HepG2 (cell line): ENCODE results near the gene CCDC106. TPM values are rescaled to one million over a fixed set of nuclear protein-coding genes. Genes with fewer than 3 reads are reported as not detected.

Experiments used
- IKZF4 ChIP-seq: sonication (generic); formaldehyde crosslinking; IDR thresholded peaks from 2 replicates; pipeline ENCODE4 v1.5.1; 2020; ENCODE audit warnings: borderline replicate concordance, mild to moderate bottlenecking, low read depth, missing genetic modification reagents; ENCODE audit errors: not compliant biosample characterization
- NFE2L2 ChIP-seq: fragments of 150-350 bp; IDR thresholded peaks from 2 replicates; pipeline ENCODE4 v1.6.1; 2014; ENCODE audit warnings: low read length
- RFXAP ChIP-seq: sonication (generic); formaldehyde crosslinking; IDR thresholded peaks from 2 replicates; pipeline ENCODE4 v1.4.0; 2020; ENCODE audit warnings: missing genetic modification reagents, borderline replicate concordance
- TGIF2 ChIP-seq: IDR thresholded peaks from 2 replicates; pipeline ENCODE4 v1.6.1; 2016; ENCODE audit warnings: control low read depth, missing compliant biosample characterization
- XRCC5 ChIP-seq: fragments of 200-400 bp; formaldehyde crosslinking; optimal IDR thresholded peaks from 2 replicates; pipeline ENCODE3; 2017; ENCODE audit warnings: mild to moderate bottlenecking, low read length
- ZBTB7B ChIP-seq: sonication (generic); formaldehyde crosslinking; IDR thresholded peaks from 2 replicates; pipeline ENCODE4 v1.4.0; 2020; ENCODE audit warnings: missing genetic modification reagents
- ZFP36L2 ChIP-seq: sonication (generic); formaldehyde crosslinking; IDR thresholded peaks from 2 replicates; pipeline ENCODE4 v1.4.0; 2020; ENCODE audit warnings: missing genetic modification reagents
- ZNF10 ChIP-seq: sonication (generic); formaldehyde crosslinking; IDR thresholded peaks from 2 replicates; pipeline ENCODE4 v1.4.0; 2020; ENCODE audit warnings: mild to moderate bottlenecking, low read depth, missing genetic modification reagents, borderline replicate concordance
- ZNF3 ChIP-seq: IDR thresholded peaks from 2 replicates; pipeline ENCODE4 v1.7.0; 2017; ENCODE audit warnings: inconsistent platforms
- ZNF510 ChIP-seq: sonication (generic); formaldehyde crosslinking; IDR thresholded peaks from 2 replicates; pipeline ENCODE4 v1.4.0; 2020; ENCODE audit warnings: low read depth, mild to moderate bottlenecking, missing genetic modification reagents
- ZNF773 ChIP-seq: sonication (generic); formaldehyde crosslinking; IDR thresholded peaks from 2 replicates; pipeline ENCODE4 v1.4.0; 2020; ENCODE audit warnings: missing genetic modification reagents, borderline replicate concordance
- ZSCAN22 ChIP-seq: sonication (generic); formaldehyde crosslinking; IDR thresholded peaks from 2 replicates; pipeline ENCODE4 v1.4.0; 2020; ENCODE audit warnings: mild to moderate bottlenecking, missing genetic modification reagents
- polyA plus RNA-seq, 8 experiments: library from polyadenylated mRNA; depleted of rRNA in 3 of 8; stranded (reverse) in 7 of 8; unstranded in 1 of 8; fragments of >200 nt; fragmentation: Illumina TruSeq in 4 of 8; extraction: Trizol in 4 of 8; gene quantifications; 2 replicates each; pipeline versions ENCODE4 v1.2.1 to v1.2.3, GENCODE V29; 2011 to 2016; ENCODE audit warnings: low read depth in 4 of 8, missing spikeins in 1 of 8, mixed read lengths in 1 of 8; ENCODE audit not compliant: insufficient read depth in 1 of 8
- total RNA-seq, 5 experiments: library from RNA; depleted of rRNA; stranded (reverse); fragments of >200 nt; fragmentation: Illumina TruSeq; extraction: Trizol; gene quantifications; 2 replicates each; pipeline ENCODE4 v1.2.3, GENCODE V29; 2016; ENCODE audit warnings: low read depth in 1 of 5
- TF ChIP-seq, protein P1 (sequence below): sonication (generic); formaldehyde crosslinking; IDR thresholded peaks from 2 replicates; pipeline ENCODE4 v1.9.0; 2021; ENCODE audit warnings: missing genetic modification reagents, mild to moderate bottlenecking, borderline replicate concordance
- TF ChIP-seq, protein P2 (sequence below): sonication (generic); formaldehyde crosslinking; IDR thresholded peaks from 2 replicates; pipeline ENCODE4 v1.4.0; 2020; ENCODE audit warnings: missing genetic modification reagents
- TF ChIP-seq, protein P3 (sequence below): sonication (generic); formaldehyde crosslinking; IDR thresholded peaks from 2 replicates; pipeline ENCODE4 v1.4.0; 2020; ENCODE audit warnings: missing genetic modification reagents
- TF ChIP-seq, protein P4 (sequence below): sonication (generic); formaldehyde crosslinking; IDR thresholded peaks from 2 replicates; pipeline ENCODE4 v1.5.1; 2020; ENCODE audit warnings: mild to moderate bottlenecking, moderate library complexity, missing genetic modification reagents
- TF ChIP-seq, protein P5 (sequence below): sonication (generic); formaldehyde crosslinking; IDR thresholded peaks from 2 replicates; pipeline ENCODE4 v1.5.0; 2020; ENCODE audit warnings: missing genetic modification reagents, mild to moderate bottlenecking, borderline replicate concordance
- TF ChIP-seq, protein P6 (sequence below): IDR thresholded peaks from 2 replicates; pipeline ENCODE4 v1.6.1; 2016; ENCODE audit warnings: mild to moderate bottlenecking

The CCDC106 gene
- total and polyA plus RNA-seq, 2 of the 13 experiments (the other 11 are each of a cell fraction or from before 2014, with no cell fraction given) = 4.7 to 8.8 TPM

DNA sequence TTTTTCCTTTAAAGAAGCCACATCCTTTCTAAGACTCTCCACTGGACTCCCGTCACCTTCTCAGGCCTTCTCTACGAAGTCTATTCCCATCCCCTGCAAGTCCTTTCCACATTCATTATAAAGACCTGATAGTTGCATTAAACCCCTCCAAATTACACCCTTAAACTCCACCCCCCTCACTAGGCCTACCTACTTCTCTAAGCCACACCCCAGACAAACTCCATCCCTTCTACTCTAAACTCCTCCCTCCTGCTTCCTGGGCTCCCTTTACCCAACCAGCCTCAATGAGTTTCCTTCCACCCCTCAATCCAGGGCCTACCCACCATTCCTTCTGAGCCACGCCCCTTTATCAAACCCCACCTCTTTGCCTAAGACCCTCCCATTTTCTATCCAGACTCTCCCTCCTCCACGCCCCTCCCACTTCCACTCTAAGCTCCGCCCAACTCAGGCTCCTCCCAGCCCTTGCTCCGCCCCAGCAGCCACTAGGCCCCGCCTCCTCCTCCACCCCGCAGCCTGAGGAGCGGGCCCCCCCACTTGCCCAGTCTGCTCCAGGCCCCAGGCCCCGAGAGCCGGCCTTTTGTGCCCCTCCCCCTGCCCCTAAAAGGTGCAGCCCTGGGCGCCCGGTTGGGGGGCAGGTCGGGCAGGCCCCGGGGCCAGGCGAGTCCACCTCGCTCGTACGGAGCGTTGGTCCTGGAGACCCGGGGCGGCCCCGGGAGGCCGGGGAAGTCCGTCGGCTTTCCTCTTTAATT lies 49.1 kb upstream of the CCDC106 start (continued):
- TF ChIP-seq, protein P1, sequence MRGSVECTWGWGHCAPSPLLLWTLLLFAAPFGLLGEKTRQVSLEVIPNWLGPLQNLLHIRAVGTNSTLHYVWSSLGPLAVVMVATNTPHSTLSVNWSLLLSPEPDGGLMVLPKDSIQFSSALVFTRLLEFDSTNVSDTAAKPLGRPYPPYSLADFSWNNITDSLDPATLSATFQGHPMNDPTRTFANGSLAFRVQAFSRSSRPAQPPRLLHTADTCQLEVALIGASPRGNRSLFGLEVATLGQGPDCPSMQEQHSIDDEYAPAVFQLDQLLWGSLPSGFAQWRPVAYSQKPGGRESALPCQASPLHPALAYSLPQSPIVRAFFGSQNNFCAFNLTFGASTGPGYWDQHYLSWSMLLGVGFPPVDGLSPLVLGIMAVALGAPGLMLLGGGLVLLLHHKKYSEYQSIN (CRISPR knock-in tag) = no peak
- TF ChIP-seq, protein P2, sequence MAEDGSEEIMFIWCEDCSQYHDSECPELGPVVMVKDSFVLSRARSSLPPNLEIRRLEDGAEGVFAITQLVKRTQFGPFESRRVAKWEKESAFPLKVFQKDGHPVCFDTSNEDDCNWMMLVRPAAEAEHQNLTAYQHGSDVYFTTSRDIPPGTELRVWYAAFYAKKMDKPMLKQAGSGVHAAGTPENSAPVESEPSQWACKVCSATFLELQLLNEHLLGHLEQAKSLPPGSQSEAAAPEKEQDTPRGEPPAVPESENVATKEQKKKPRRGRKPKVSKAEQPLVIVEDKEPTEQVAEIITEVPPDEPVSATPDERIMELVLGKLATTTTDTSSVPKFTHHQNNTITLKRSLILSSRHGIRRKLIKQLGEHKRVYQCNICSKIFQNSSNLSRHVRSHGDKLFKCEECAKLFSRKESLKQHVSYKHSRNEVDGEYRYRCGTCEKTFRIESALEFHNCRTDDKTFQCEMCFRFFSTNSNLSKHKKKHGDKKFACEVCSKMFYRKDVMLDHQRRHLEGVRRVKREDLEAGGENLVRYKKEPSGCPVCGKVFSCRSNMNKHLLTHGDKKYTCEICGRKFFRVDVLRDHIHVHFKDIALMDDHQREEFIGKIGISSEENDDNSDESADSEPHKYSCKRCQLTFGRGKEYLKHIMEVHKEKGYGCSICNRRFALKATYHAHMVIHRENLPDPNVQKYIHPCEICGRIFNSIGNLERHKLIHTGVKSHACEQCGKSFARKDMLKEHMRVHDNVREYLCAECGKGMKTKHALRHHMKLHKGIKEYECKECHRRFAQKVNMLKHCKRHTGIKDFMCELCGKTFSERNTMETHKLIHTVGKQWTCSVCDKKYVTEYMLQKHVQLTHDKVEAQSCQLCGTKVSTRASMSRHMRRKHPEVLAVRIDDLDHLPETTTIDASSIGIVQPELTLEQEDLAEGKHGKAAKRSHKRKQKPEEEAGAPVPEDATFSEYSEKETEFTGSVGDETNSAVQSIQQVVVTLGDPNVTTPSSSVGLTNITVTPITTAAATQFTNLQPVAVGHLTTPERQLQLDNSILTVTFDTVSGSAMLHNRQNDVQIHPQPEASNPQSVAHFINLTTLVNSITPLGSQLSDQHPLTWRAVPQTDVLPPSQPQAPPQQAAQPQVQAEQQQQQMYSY (CRISPR knock-in tag) = no peak
- TF ChIP-seq ZNF773 (CRISPR knock-in tag) (no peak), NFE2L2 (no peak), XRCC5 (peak; percentile 47), ZNF3 (CRISPR knock-in tag) (no peak; the same call in 1 of the 2 replicates), TGIF2 (CRISPR knock-in tag) (peak; percentile 66), ZNF10 (CRISPR knock-in tag) (no peak), ZNF510 (CRISPR knock-in tag) (0 out of 2 replicates have a peak, but pooled peaks have one; percentile 10), ZFP36L2 (no peak), IKZF4 (no peak), ZSCAN22 (CRISPR knock-in tag) (no peak), RFXAP (CRISPR knock-in tag) (peak; percentile 66; the same call in 1 of the 2 replicates), ZBTB7B (CRISPR knock-in tag) (no peak)
- TF ChIP-seq, protein P3, sequence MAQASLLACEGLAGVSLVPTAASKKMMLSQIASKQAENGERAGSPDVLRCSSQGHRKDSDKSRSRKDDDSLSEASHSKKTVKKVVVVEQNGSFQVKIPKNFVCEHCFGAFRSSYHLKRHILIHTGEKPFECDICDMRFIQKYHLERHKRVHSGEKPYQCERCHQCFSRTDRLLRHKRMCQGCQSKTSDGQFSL = peak; percentile 96
- TF ChIP-seq, protein P4, sequence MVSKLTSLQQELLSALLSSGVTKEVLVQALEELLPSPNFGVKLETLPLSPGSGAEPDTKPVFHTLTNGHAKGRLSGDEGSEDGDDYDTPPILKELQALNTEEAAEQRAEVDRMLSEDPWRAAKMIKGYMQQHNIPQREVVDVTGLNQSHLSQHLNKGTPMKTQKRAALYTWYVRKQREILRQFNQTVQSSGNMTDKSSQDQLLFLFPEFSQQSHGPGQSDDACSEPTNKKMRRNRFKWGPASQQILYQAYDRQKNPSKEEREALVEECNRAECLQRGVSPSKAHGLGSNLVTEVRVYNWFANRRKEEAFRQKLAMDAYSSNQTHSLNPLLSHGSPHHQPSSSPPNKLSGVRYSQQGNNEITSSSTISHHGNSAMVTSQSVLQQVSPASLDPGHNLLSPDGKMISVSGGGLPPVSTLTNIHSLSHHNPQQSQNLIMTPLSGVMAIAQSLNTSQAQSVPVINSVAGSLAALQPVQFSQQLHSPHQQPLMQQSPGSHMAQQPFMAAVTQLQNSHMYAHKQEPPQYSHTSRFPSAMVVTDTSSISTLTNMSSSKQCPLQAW (CRISPR knock-in tag) = no peak; the same call in 1 of the 2 replicates
- TF ChIP-seq, protein P5, sequence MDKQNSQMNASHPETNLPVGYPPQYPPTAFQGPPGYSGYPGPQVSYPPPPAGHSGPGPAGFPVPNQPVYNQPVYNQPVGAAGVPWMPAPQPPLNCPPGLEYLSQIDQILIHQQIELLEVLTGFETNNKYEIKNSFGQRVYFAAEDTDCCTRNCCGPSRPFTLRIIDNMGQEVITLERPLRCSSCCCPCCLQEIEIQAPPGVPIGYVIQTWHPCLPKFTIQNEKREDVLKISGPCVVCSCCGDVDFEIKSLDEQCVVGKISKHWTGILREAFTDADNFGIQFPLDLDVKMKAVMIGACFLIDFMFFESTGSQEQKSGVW = no peak
- TF ChIP-seq, protein P6, sequence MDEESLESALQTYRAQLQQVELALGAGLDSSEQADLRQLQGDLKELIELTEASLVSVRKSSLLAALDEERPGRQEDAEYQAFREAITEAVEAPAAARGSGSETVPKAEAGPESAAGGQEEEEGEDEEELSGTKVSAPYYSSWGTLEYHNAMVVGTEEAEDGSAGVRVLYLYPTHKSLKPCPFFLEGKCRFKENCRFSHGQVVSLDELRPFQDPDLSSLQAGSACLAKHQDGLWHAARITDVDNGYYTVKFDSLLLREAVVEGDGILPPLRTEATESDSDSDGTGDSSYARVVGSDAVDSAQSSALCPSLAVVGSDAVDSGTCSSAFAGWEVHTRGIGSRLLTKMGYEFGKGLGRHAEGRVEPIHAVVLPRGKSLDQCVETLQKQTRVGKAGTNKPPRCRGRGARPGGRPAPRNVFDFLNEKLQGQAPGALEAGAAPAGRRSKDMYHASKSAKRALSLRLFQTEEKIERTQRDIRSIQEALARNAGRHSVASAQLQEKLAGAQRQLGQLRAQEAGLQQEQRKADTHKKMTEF (CRISPR knock-in tag) = peak; percentile 95; the same call in 1 of the 2 replicates
